Activated naive CD4-positive, alpha-beta T cell treated with anti-CD3 and anti-CD28 coated beads, Interleukin-2, amount 50 U/mL, for 72 hours (primary cell): ENCODE results near the gene GVQW3. TPM values are rescaled to one million over a fixed set of nuclear protein-coding genes. Genes with fewer than 3 reads are reported as not detected.

Experiments
- ATAC-seq, 2 donors: fragments of 150-1000 bp; cut with Tn5 transposase; 2 replicates each; pipeline ENCODE4 v1.10.0; 2021; ENCODE audit warnings: mild to moderate bottlenecking in 2 of 2, moderate library complexity in 2 of 2
- DNase-seq, 2 donors: peaks; one replicate each; pipeline ENCODE4 v3.0.0; 2021 to 2022; ENCODE audit warnings: low spot score in 2 of 2
- H3K27ac Mint-ChIP-seq, 2 donors: one replicate each; pipeline ENCODE4 v1.8.0; 2022; ENCODE audit warnings: mild to moderate bottlenecking in 2 of 2, mixed read lengths in 2 of 2
- H3K36me3 Mint-ChIP-seq, 2 donors: one replicate each; pipeline ENCODE4 v1.8.0; 2022; ENCODE audit warnings: mixed read lengths in 2 of 2
- H3K9me3 Mint-ChIP-seq, 2 donors: one replicate each; pipeline ENCODE4 v1.8.0; 2022; ENCODE audit warnings: mixed read lengths in 2 of 2
- total RNA-seq, 2 donors: library from RNA; stranded (reverse); gene quantifications; one replicate each; pipeline ENCODE4 v1.2.3, GENCODE V29; 2022

GVQW3 gene
- total RNA-seq, 2 donors from 2014 or later: 1.0 to 3.9 TPM

- Mint-ChIP-seq H3K9me3 (no peaks in the 10 kb centered on the region), H3K36me3 (no peaks in the 10 kb centered on the region), H3K27ac (no peak overlapping the region)
- DNase-seq: no peak
- ATAC-seq: no peak
Observed at GRCh38 chr11:76410851-76411357, 29.8 kb downstream of the GVQW3 start.

- ATAC-seq (no peak), DNase-seq (no peak)
- H3K36me3 Mint-ChIP-seq: no peaks in the 10 kb centered on the region
- H3K9me3 Mint-ChIP-seq: no peaks in the 10 kb centered on the region
- H3K27ac Mint-ChIP-seq: no peak overlapping the region
Observed at GRCh38 chr11:76415073-76415472, 34.0 kb downstream of the GVQW3 start.

DNA sequence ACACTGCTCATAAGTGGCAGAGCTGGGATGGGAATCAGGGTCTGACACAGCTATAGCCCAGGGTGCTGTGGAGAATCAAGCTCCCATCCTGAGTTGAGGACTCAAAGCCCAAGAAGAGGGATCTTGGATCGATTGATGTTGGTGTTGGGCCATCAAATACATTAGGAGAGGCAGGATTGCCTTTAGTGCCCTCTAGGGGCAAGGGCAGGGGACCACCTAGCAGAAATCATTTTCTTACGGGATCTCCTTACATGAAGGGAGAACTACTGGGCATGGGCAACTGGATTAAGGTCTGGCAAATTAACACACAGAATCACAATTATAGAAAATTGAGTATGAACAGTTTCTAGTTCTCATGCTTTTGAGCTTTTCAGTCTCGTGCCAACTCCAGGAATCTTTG lies 38.8 kb downstream of the GVQW3 start:
- no peak overlapping the region for H3K27ac Mint-ChIP-seq
- ATAC-seq (no peak), DNase-seq (no peak)
- no peaks in the 10 kb centered on the region for H3K9me3 Mint-ChIP-seq
- no peaks in the 10 kb centered on the region for H3K36me3 Mint-ChIP-seq

GRCh38 chr11:76424379-76424778 lies 43.3 kb downstream of the GVQW3 start:
- ATAC-seq (peak; percentile 89 to 93), DNase-seq (peak in 1 of 2 donors; percentile 22)
- Mint-ChIP-seq H3K9me3 (no peaks in the 10 kb centered on the region), H3K36me3 (no peaks in the 10 kb centered on the region), H3K27ac (no peak overlapping the region)

- DNase-seq (no peak), ATAC-seq (peak; percentile 46 to 54)
- H3K27ac Mint-ChIP-seq: no peak overlapping the region
- no peaks in the 10 kb centered on the region for H3K36me3 Mint-ChIP-seq
- no peaks in the 10 kb centered on the region for H3K9me3 Mint-ChIP-seq
Observed at GRCh38 chr11:76424891-76425290, 43.8 kb downstream of the GVQW3 start.

GRCh38 chr11:76426660-76427059 lies 45.5 kb downstream of the GVQW3 start:
- Mint-ChIP-seq H3K9me3 (no peaks in the 10 kb centered on the region), H3K36me3 (no peaks in the 10 kb centered on the region), H3K27ac (no peak overlapping the region)
- DNase-seq: no peak
- no peak for ATAC-seq

- H3K9me3 Mint-ChIP-seq: no peaks in the 10 kb centered on the region
- H3K27ac Mint-ChIP-seq: no peak overlapping the region
- peaks cover 0 to 6% of the 10 kb centered on the region in 2 donors for H3K36me3 Mint-ChIP-seq
- peak; percentile 18 to 84 for ATAC-seq
- no peak for DNase-seq
Observed at GRCh38 chr11:76436020-76436419, 54.9 kb downstream of the GVQW3 start.

GRCh38 chr11:76443268-76443980 lies 62.3 kb downstream of the GVQW3 start:
- no peaks in the 10 kb centered on the region for H3K9me3 Mint-ChIP-seq
- H3K36me3 Mint-ChIP-seq: peaks cover 23 to 26% of the 10 kb centered on the region in 2 donors
- DNase-seq: no peak
- H3K27ac Mint-ChIP-seq: peak overlapping the region; percentile 94 to 99
- ATAC-seq: no peak

GRCh38 chr11:76444065-76444383 lies 62.9 kb downstream of the GVQW3 start:
- DNase-seq: no peak
- ATAC-seq: no peak
- Mint-ChIP-seq H3K9me3 (no peaks in the 10 kb centered on the region), H3K27ac (peak overlapping the region; percentile 94 to 99), H3K36me3 (peaks cover 23 to 29% of the 10 kb centered on the region in 2 donors)

GRCh38 chr11:76444384-76445120 lies 63.4 kb downstream of the GVQW3 start, which contains the start of gene EMSY:
EMSY (plus strand) TSS chr11:76445018; CDS start chr11:76446939, 1,921 bp downstream.
- no peaks in the 10 kb centered on the region for H3K9me3 Mint-ChIP-seq
- H3K27ac Mint-ChIP-seq: peak within 1 kb of the TSS; percentile 94 to 99
- H3K36me3 Mint-ChIP-seq: peaks cover 23 to 30% of the 10 kb centered on the region in 2 donors
- DNase-seq (peak; percentile 83 to 93), ATAC-seq (peak; percentile 95 to 96)

DNA sequence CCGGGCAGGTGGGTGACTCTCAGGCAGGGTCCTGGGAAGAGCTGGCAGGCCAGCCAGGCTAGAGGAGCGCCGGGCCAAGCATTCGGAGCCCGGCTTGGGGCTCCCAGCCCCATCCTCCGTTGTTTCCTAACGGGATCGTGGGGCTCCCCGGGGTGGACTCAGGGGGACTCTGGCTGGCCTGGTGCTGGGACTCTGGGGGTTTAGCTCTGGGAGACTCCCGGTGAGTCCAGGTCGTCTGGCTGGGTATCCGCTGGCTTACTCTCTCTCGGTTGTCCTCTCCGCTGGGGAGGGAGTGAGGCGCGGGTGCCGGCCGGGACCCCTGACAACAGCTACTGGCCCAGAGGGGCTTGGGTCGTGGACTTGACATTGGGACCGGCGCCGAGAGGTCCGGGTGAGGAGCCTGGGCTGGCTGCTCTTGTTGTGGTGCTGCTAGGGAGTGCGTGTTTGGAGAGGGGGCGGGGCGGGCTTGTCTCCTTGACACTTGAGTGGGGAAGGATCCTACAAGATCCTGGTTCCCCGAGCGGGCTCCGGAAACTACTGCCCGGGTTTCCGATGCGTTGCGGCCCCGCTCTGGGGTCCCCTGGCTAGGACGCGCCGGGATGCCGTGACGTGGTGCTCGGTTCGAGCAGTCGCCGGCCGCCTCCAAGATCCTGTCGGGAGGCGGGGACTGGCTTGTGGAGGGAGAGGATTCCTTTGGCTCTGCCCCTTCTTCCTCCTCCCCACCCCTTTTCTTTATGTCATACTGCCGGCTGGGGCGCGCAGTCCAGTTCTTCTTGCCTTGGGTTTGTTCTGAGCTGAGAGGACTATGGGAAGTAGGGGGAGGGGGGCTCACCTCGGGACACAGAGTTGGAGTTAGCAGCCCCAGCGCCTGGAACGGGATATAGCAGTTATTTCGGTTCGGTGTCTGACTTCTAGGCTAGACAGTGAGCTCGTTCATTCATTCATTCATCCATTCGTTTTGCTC lies 64.3 kb downstream of the GVQW3 start:
- ATAC-seq: peak; percentile 42 to 54
- Mint-ChIP-seq H3K9me3 (no peaks in the 10 kb centered on the region), H3K36me3 (peaks cover 23 to 30% of the 10 kb centered on the region in 2 donors), H3K27ac (peak overlapping the region; percentile 94 to 99)
- DNase-seq: peak; percentile 59 to 70

DNA sequence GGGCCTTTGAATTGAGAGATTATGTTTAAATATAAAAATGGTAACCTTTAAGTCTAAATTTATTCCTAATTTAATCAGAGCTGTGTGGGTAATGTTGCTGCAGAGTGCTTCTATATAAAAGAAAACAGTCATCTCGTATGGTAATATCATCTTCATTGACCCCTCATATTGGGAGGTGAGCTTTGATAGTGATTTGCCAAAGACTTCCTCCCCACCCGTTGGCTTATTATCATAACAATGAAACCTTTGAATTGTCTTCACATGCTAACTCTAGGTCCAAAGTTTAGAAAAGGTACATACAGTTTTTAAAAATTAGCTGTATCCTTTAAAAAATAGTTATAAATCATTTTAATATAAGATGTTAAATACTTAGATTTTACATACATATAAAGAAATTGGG lies 67.4 kb downstream of the GVQW3 start:
- Mint-ChIP-seq H3K9me3 (no peaks in the 10 kb centered on the region), H3K36me3 (peaks cover 22 to 34% of the 10 kb centered on the region in 2 donors), H3K27ac (no peak overlapping the region)
- ATAC-seq (no peak), DNase-seq (no peak)

- Mint-ChIP-seq H3K27ac (no peak overlapping the region), H3K36me3 (peaks cover 11 to 13% of the 10 kb centered on the region in 2 donors), H3K9me3 (no peaks in the 10 kb centered on the region)
- ATAC-seq (no peak), DNase-seq (no peak)
Observed at GRCh38 chr11:76453248-76453647, 72.1 kb downstream of the GVQW3 start.

DNA sequence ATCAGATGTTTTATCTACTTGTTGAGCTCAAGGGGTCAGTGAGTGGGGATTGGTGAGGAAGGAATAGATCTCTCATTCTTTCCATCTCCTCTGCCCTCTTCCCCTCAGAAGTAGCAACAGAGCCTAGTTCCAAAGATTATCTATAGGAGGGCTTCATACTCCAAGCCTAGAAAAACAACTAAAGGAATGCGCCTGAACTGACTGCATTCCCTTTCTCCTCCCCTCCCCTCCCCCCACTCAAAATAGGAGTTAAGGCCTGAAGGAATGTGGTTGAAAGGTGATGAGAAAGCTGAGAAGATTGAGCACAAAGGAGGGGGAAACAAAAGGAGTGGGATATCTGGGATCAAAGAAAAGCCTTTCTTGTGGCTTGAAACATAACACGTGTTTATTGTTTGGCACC lies 74.2 kb downstream of the GVQW3 start:
- H3K9me3 Mint-ChIP-seq: no peaks in the 10 kb centered on the region
- DNase-seq (no peak), ATAC-seq (no peak)
- H3K36me3 Mint-ChIP-seq: peaks cover 10 to 11% of the 10 kb centered on the region in 2 donors
- H3K27ac Mint-ChIP-seq: no peak overlapping the region

DNA sequence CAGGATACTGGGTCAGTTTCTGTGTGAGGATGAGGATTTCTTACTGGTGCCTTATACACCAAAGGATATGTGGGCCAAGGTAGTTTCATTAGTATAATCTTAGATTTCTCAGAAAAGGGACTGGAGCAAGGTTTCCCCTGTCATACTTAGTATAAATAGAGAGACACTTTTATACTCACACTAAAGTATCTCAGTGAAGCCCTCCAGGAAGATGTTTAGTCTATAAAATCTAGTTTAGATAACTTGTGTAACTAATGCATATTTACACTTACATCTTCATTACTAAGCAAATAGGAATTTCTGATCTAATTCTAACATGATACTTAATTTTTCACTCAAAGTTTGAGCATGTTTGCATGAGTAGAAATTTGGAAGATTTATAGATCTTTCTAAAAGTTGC lies 74.8 kb downstream of the GVQW3 start:
- H3K9me3 Mint-ChIP-seq: no peaks in the 10 kb centered on the region
- no peak overlapping the region for H3K27ac Mint-ChIP-seq
- peaks cover 9 to 11% of the 10 kb centered on the region in 2 donors for H3K36me3 Mint-ChIP-seq

GRCh38 chr11:76456571-76456970 lies 75.4 kb downstream of the GVQW3 start:
- ATAC-seq (no peak), DNase-seq (no peak)
- H3K9me3 Mint-ChIP-seq: no peaks in the 10 kb centered on the region
- H3K27ac Mint-ChIP-seq: no peak overlapping the region
- H3K36me3 Mint-ChIP-seq: peaks cover 5 to 6% of the 10 kb centered on the region in 2 donors

More for the DNA sequence above, 74.8 kb downstream of the GVQW3 start:
- no peak for DNase-seq
- ATAC-seq: no peak
